Astrocyte (in vitro differentiated cells and primary cell): ENCODE data around the gene UBXN2A. TPM values are rescaled to one million over a fixed set of nuclear protein-coding genes. Genes with fewer than 3 reads are reported as not detected.
A peak's percentile ranks its signal among the peaks of the same experiment; 100 is the strongest.

Experiments used
- DNase-seq: peaks from one replicate; pipeline ENCODE4 v3.0.0-alpha.2; 2010; ENCODE audit warnings: low read depth
- FAIRE-seq: peaks from 2 replicates; lab custom pipeline; 2011; peaks lifted over from hg19 to GRCh38; lab: Jason Lieb, UNC
- H2AFZ ChIP-seq: 2 replicates; pipeline ENCODE4 v1.6.0; 2012; ENCODE audit warnings: low read depth, low read length, inconsistent platforms
- H3K27ac ChIP-seq: 2 replicates; pipeline ENCODE4 v1.5.1; 2011; ENCODE audit warnings: low read depth, low read length, inconsistent platforms
- H3K27me3 ChIP-seq: 2 replicates; pipeline ENCODE4 v1.6.0; 2011; ENCODE audit warnings: low read length, inconsistent platforms; ENCODE audit not compliant: insufficient read depth
- H3K36me3 ChIP-seq: 2 replicates; pipeline ENCODE4 v1.5.1; 2011; ENCODE audit warnings: low read length, inconsistent platforms; ENCODE audit not compliant: insufficient read depth
- H3K4me1 ChIP-seq: 2 replicates; pipeline ENCODE4 v1.5.1; 2011; ENCODE audit warnings: low read length, inconsistent platforms; ENCODE audit not compliant: insufficient read depth
- H3K4me2 ChIP-seq: 2 replicates; pipeline ENCODE4 v1.6.0; 2012; ENCODE audit warnings: low read length, inconsistent platforms
- H3K4me3 ChIP-seq: 2 replicates; pipeline ENCODE4 v1.5.1; 2011; ENCODE audit warnings: low read depth, mild to moderate bottlenecking, low read length, inconsistent platforms; ENCODE audit not compliant: insufficient read depth
- H3K79me2 ChIP-seq: 2 replicates; pipeline ENCODE4 v1.6.0; 2012; ENCODE audit warnings: mild to moderate bottlenecking, low read length, inconsistent platforms; ENCODE audit not compliant: insufficient read depth
- H3K9ac ChIP-seq: 2 replicates; pipeline ENCODE4 v1.6.0; 2012; ENCODE audit warnings: mild to moderate bottlenecking, low read length, inconsistent platforms
- H3K9me3 ChIP-seq: 2 replicates; pipeline ENCODE4 v1.5.1; 2012; ENCODE audit warnings: low read depth, mild to moderate bottlenecking, low read length, inconsistent platforms; ENCODE audit not compliant: insufficient read depth
- H4K20me1 ChIP-seq: 2 replicates; pipeline ENCODE4 v1.6.0; 2012; ENCODE audit warnings: low read length, inconsistent platforms; ENCODE audit not compliant: insufficient read depth
- H3K27ac Mint-ChIP-seq: one replicate; pipeline ENCODE4 v1.8.0; 2021; ENCODE audit warnings: mild to moderate bottlenecking, mixed read lengths; ENCODE audit not compliant: unreplicated experiment
- H3K27me3 Mint-ChIP-seq: one replicate; pipeline ENCODE4 v1.8.0; 2021; ENCODE audit warnings: low read depth, mixed read lengths; ENCODE audit not compliant: unreplicated experiment
- H3K36me3 Mint-ChIP-seq: one replicate; pipeline ENCODE4 v1.8.0; 2021; ENCODE audit warnings: low read depth, mixed read lengths; ENCODE audit not compliant: unreplicated experiment
- H3K4me1 Mint-ChIP-seq: one replicate; pipeline ENCODE4 v1.8.0; 2021; ENCODE audit warnings: low read depth, mixed read lengths; ENCODE audit not compliant: unreplicated experiment
- H3K4me3 Mint-ChIP-seq: one replicate; pipeline ENCODE4 v1.8.0; 2021; ENCODE audit warnings: mild to moderate bottlenecking, moderate library complexity, mixed read lengths; ENCODE audit not compliant: unreplicated experiment
- H3K9me3 Mint-ChIP-seq: one replicate; pipeline ENCODE4 v1.8.0; 2021; ENCODE audit warnings: mild to moderate bottlenecking, mixed read lengths; ENCODE audit not compliant: unreplicated experiment
- CTCF ChIP-seq: IDR thresholded peaks from 2 replicates; pipeline ENCODE4 v1.5.1; 2011; ENCODE audit warnings: low read depth, mild to moderate bottlenecking, inconsistent platforms, low read length, moderate library complexity; ENCODE audit not compliant: insufficient read depth
- EZH2 ChIP-seq: IDR thresholded peaks from 2 replicates; pipeline ENCODE4 v1.6.1; 2012; ENCODE audit warnings: mild to moderate bottlenecking, low read length, inconsistent platforms; ENCODE audit not compliant: insufficient read depth
- total RNA-seq: library from RNA; stranded (reverse); gene quantifications from 2 replicates; pipeline ENCODE4 v1.2.1, GENCODE V29; 2021

The UBXN2A gene
- total RNA-seq, 1 donor from 2014 or later: 22.2 TPM

- Mint-ChIP-seq H3K4me1 (peaks cover 4% of the 10 kb centered on the region), H3K27me3 (no peaks in the 10 kb centered on the region), H3K27ac (peak overlapping the region; percentile 24), H3K4me3 (no peak overlapping the region), H3K9me3 (no peaks in the 10 kb centered on the region), H3K36me3 (peaks cover 10% of the 10 kb centered on the region)
- no peak overlapping the region for H3K4me3 ChIP-seq
- H3K79me2 ChIP-seq: no peaks in the 10 kb centered on the region
- no peak overlapping the region for H2AFZ ChIP-seq
- TF ChIP-seq CTCF: no peak
- TF ChIP-seq EZH2: no peak
- no peak overlapping the region for H3K9ac ChIP-seq
- H4K20me1 ChIP-seq: no peaks in the 10 kb centered on the region
- no peaks in the 10 kb centered on the region for H3K27me3 ChIP-seq
- DNase-seq (no peak), FAIRE-seq (no peak)
- no peak overlapping the region for H3K27ac ChIP-seq
- H3K36me3 ChIP-seq: peaks cover 2% of the 10 kb centered on the region
- H3K4me2 ChIP-seq: no peak overlapping the region
- peaks cover 2% of the 10 kb centered on the region for H3K4me1 ChIP-seq
- no peaks in the 10 kb centered on the region for H3K9me3 ChIP-seq
Measured at GRCh38 chr2:24021122-24021998, 81.1 kb downstream of the UBXN2A start.

DNA sequence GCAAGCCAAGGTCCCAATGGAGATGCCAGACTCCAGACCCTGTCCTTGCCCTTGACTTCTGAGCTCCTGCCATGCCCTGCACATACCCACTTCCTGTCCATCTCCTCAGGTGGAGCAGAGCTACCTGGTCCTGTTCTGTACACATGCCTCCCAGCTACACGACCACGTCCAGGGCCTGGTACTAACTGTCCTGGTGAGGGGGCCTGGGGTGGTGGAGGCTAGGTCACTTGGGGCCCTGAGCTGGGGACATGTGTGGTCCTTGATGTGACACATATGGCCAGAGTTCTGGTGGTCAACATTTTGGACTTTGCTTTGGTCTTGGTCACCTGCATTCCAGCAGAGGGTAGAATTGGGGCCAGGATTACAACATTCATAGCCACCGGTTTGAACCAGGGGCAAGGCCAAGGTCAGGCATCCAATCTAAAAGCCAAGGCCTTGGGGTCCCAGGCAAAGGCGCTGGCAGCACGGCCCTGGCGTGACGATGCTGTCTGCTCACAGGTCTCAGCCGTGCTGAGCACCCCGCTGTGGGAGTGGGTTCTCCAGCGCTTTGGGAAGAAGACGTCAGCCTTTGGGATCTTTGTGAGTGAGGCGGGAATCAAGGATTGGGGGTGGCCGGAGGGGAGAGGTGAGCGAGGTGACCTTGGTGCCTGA, 82.2 kb downstream of the UBXN2A start:
- Histone ChIP-seq H4K20me1 (no peaks in the 10 kb centered on the region), H3K4me2 (no peak overlapping the region), H3K79me2 (no peaks in the 10 kb centered on the region), H3K27me3 (no peaks in the 10 kb centered on the region), H3K4me3 (no peak overlapping the region), H3K9me3 (no peaks in the 10 kb centered on the region), H3K4me1 (no peaks in the 10 kb centered on the region), H3K9ac (no peak overlapping the region), H3K36me3 (peaks cover 2% of the 10 kb centered on the region), H2AFZ (no peak overlapping the region), H3K27ac (no peak overlapping the region)
- no peak for DNase-seq
- Mint-ChIP-seq H3K27me3 (no peaks in the 10 kb centered on the region), H3K4me1 (peaks cover 4% of the 10 kb centered on the region), H3K36me3 (peaks cover 10% of the 10 kb centered on the region), H3K27ac (no peak overlapping the region), H3K9me3 (no peaks in the 10 kb centered on the region), H3K4me3 (no peak overlapping the region)
- TF ChIP-seq EZH2 (no peak), CTCF (no peak)
- no peak for FAIRE-seq
